Activated CD8-positive, alpha-beta memory T cell treated with anti-CD3 and anti-CD28 coated beads, Interleukin-2, amount 50 U/mL, for 24 hours (primary cell): ENCODE data around the gene LRRC70.
"Not testable (repeated sequence)": the region's sequence is repeated elsewhere in the genome, so short reads cannot be mapped to it uniquely, and the experiment has no call there.

Experiments used
- DNase-seq: peaks from one replicate; pipeline ENCODE4 v3.0.0-alpha.2; 2020; ENCODE audit errors: extremely low read depth

Gene LRRC70

DNA sequence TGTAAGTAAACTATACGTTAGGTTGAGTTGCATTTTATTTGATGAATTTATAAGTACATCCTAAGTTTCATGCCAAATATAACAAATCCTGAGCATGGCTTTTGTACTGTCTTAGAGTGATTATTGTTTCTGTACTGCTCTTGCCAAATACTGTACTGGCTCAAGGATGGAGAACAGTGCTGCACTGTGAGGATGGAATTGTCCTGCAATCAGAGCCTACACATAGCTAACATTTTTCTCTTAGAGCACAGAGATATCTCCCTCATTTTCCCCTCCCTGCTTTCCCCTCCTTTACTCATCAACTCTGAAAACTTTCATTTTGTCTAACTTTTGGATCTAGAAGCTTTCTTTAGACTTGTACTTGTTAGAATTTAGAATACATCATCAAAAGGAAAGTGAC, 28.3 kb downstream of the LRRC70 start:
- DNase-seq = no peak

DNA sequence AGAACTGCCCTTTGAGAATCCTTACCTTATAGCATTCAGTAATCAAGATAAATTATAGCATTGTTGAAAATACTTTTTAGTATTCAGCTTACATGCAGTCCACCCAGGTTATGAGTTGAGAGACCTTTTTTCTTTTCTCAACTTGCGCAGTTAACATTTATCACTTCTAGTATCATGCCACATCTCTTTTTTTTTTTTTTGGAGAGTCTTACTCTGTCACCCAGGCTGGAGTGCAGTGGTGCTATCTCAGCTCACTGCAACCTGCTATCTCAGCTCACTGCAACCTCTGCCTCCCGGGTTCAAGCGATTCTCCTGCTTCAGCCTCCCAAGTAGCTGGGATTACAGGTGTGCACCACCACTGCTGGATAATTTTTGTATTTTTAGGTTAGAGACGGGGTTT, 29.0 kb downstream of the LRRC70 start:
- DNase-seq = no peak

DNA sequence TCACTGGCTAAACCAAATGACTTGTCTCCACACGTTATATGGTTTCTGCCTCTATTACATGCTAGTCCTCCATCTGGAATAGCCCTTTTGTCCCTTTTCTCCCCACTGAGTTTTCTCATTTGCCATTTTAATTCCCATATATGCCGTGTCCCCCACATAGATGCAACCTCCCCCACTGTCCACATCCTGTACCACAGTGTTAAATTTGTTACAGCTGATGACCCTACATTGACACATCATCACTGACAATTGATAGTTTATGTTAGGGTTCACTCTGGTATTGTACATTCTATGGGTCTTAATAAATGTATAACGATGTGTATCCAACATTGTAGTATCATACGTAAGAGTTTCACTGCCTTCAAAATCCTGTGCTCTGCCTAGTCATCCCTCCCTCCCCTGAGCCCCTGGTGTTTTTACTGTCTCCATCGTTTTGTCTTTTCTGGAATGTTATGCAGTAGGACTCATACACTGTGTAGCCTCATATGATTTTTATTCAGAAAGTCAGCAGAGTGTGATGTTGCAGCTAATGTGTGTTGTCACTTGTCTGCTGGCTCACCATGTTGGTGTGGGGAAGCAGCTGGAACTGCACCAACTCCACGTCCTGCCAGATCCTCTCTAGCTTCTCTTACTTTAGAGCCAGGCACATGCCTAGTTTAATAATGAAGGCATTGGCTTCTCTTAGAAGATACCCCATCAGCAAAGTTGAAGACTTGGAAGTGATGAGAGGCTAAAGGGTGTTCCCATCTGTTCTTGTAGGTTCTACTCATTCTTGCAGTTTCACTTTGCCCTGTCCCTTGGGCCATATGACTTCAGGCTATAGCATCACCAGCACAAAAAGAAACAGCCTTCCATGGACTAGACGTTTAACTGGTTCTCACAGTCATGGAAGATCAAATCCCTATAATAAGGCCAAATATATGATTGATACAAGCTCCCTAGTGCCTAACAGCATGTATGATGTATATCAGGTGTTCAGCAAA, 30.2 kb downstream of the LRRC70 start:
- DNase-seq = no peak

DNA sequence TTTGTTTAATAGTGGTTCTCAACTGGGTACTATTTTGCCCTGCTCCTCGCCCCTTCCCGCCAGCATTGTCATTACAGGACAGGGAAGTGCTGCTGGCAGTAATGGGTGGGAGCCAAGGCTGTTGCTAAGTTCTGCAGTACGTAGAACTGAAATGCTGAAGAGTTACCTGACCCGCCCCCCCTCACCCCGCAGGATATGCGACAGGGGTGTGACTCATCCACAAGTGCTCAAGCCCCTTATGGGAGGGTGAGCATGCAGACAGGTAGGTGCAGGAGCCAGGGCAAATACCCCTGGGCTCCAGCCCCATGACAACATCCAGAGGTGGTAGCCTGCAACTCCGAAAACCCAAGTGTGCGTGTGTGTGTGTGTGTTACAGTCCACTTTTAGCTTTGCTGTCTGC, 35.7 kb downstream of the LRRC70 start:
- DNase-seq = no peak

DNA sequence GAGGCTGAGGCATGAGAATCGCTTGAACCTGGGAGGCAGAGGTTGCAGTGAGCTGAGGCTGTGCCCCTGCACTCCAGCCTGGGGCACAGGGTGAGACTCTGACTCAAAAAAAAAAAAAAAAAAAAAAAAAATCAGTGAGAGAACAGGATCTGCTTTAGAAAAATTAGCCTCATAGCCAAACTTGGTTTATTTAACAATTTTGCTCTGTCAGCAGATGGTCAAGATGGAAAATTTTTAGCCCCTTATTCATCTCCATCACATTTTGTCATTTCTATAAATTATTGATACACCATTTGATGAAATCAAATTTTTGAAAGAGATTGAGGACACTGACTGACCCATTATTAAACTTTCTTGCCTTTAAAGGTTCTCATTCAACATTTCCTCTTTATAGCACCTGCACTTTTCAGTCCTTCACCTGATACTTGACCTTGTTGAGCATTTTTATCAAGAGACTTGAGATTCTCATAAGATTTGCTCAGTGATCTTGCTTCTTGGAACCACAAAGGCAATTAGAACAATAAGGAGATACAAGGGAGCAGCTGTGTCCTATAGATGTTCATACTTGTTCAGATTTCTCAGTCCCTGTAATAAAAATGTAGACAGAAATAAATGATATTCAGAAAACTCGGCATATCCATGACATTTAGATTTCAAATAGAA, 38.1 kb downstream of the LRRC70 start:
- no peak for DNase-seq

DNA sequence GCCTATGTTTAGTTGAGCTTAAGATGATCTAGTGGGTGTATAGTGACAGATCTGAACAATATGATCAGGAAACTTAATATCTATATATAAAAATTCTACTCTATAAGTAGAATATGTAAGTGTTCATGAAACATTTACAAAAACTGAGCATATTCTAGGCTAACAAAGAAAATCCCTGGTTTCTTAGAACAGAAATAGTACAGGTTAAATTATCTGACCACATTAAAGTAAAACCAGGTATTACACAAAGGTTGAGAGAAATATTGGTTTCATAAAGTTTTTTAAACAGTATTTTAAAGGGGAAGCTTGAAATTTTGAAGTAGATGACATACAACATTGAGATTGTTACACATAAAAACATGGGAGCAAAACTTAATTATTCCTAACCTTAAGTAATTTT, 39.3 kb downstream of the LRRC70 start:
- no peak for DNase-seq

DNA sequence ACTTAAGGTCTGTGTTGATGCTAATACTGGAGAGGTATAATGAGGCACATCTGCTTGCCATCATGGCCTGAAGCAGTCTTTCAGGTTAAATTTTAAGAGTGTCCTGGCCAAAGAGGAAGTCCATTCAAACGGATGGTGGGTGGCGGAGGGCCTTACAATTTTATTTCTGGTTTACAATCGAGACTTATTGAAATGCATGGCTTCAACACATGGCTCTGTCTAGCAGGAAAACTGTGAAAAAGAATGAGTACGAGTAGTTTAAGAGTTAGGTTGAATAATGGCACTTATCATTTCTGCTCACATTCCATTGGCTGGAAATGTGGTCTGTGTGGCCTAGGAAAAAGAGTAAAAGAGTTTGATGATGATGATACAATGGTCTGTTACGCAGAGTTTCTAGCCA, 42.1 kb downstream of the LRRC70 start:
- no peak for DNase-seq

DNA sequence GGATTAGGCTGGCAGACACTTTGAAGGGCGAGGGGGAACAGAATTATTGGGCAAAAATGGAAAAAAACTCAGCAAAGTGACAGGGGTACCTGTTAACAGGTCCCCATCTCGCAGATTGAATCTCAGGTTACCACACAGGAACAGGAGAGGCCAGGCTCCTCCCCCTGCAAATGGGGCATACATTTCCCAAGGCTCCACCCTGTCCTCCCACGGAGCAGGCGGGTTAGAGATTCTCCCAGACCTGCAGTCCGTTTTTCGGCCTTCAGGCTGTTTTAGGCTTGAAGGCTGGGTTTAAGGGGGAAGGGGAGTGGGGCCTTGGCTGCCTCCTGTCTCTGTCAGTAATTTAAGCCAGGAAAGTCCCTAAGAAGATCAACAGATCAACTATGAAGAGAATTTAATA, 42.7 kb downstream of the LRRC70 start:
- no peak for DNase-seq

DNA sequence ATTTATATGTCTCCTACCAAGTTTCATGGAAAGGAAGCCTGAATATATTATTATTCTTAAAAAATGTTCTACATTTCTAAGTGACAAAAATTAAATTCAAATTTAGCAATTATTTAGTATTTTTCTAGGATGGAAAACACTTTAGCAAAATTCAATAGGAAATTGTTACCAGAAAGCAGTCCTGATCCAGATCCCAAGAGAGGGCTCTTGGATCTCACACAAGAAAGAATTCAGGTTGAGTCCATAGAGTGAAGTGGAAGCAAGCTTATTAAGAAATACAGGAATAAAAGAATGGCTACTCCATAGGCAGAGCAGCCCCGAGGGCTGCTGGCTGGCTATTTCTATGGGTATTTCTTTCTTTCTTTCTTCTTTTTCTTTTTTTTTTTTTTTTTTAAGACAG, 44.7 kb downstream of the LRRC70 start:
- DNase-seq = no peak

DNA sequence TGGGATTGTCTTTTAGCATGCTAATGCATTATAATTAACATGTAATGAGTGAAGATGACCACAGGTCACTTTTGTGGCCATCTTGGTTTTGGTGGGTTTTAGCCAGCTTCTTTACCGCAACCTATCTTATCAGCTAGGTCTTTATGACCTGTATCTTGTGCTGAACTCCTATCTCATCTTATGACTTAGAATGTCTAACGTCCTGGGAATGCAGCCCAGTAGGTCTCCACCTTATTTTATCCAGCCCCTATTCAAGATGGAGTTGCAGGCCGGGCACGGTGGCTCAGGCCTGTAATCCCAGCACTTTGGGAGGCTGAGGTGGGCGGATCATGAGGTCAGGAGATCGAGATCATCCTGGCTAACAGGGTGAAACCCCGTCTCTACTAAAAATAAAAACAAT, 45.8 kb downstream of the LRRC70 start:
- DNase-seq = not testable (repeated sequence)

DNA sequence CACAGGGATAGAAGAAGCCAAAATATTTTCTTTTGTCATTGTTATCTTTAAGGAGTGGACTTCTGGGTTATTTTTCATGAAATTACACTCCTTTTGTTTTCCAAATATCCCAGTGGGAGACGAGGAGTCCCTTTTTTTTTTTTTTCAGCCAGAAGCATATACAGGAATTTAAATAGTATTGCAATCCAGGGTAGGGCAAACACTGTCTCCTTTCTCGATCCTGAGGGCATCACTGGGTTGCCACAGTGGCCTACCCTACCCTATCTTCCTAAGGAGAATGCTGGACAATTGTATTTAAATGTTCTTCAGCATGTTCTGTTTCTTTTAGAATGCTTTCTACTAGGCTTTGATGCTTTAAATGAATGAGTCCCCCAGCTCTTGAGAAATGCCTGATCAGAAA, 47.9 kb downstream of the LRRC70 start:
- DNase-seq = no peak

DNA sequence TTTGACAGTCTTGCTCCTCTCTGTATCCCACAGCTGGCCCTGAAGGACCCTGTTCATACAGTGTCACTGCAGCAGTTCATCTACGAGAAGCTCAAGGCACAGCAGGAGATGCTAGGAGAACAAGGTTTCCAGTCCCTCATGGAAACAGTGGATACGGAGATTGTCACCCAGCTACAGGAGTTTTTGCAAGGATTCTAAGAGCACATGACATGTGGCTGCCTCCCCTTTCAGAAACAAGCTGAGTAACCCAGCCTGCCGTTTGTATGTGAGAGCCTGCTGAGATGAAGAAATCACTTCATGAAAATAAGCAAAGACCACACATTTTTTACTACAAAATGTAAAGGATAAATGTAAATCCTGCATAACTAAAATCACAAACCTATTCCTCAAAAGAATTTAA, 48.5 kb downstream of the LRRC70 start:
- no peak for DNase-seq

DNA sequence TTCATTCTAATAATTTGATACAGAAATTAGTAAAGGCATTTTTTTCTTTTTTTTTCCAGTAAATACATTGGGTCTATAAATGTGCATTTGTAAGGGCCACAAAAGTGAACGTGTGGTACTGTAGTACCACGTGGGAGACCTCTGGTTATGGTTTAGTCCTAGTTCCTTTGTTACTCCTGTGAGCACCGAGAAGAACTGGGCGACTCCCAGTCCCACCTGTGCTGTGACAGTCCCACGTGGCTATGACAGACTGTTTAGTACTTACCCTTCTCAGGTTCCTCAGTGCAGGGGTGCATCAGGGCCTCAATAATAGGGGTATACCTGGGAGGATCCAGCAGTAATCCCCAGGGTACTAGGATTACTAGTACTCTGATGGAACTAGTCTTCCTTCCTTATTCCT, 49.3 kb downstream of the LRRC70 start:
- DNase-seq = no peak
